Stimulated activated CD4-positive, alpha-beta T cell treated with anti-CD3 and anti-CD28 coated beads, Interleukin-12 subunit alpha, Interleukin-12 subunit beta, amount 100 ng/mL, for 24 hours (primary cell): ENCODE data around the gene NLGN4X.

Experiments
- DNase-seq, 2 experiments: peaks; one replicate each; pipeline ENCODE4 v3.0.0-alpha.2; 2020; ENCODE audit warnings: low read depth in 2 of 2

Gene NLGN4X

DNA sequence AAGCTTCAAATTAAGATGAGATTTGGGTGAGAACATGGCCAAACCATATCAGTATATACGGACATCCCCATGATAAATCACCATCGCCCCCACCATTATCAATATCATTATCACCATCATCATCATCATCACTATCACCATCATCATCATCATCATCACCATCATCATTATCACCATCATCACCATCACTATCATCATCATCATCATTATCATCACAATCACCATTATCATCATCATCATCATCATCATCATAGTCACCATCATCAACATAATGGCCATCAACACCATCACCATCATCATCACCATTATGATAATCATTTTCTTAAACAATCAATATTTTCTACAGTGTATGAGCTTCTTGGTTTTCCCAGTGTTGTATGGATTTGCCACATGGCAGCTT is 360.9 kb downstream of the NLGN4X start:
- DNase-seq: no peak

DNA sequence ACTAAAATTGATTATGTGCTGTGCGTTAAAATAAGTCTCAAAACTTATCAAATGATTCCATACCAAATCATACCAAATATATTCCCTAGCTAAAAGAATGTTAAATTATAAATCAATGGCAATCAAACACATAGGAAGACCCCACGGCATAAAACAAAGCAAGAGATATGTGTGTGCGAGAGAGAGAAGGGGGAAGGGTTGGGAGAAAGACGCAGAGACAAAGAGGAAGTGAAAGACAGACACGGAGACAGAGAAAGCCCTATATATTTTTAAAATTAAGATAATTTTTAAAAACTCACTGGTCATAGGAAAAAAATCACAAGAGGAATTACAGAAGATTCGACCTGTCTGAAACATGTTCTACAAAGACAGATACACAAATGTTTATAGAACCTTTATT is 371.4 kb downstream of the NLGN4X start:
- no peak for DNase-seq

DNA sequence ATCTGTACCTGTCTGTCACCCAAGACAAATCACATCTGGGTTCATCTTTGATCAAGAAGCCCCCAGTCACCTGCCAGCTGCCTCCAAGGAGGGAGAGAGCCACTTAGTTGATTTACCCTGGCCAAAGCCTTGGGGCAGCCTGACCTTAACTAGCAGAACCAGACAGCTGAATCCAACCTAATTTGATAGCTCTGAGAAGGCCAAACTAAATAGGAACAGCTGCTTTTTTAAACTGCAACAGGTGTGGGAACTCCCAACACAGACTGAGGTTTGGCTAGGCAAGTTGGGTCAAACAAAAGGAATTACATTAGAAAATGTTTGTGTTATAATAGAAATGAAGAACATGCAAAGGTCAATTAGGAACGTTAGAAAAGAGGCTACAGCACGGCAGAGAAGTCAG is 375.7 kb downstream of the NLGN4X start:
- DNase-seq: no peak

DNA sequence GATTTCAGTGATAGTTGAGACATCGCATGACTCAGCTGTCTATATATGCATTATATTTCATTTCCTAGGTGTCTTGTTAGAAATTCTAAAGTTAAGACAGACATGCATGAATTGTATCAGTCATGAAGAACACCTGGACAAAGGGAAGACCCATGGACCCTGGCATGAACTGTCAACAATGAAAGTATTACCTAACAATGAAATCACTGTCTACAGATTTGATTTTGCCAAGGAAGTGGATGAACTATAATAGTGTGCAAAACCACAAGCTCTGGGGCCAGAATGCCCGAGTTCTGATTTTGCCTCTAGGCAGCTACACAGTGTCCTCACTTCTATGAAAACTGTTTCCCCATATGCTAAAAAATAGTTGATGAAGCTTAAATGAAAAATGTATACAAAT is 386.1 kb downstream of the NLGN4X start:
- no peak for DNase-seq
